ENCODE measurements around the gene KIAA1671. TPM values are rescaled to one million over a fixed set of nuclear protein-coding genes. Genes with fewer than 3 reads are reported as not detected.

KIAA1671 gene
- polyA plus RNA-seq, 1 of the 3 experiments (the other 2 are of a cell fraction): 7.4 TPM

- DNase-seq: peak; percentile 66
- H3K4me3 ChIP-seq (ENCODE audit: low read depth in 2 of 2, low read length in 1 of 2): no peak overlapping the region
- no peaks in the 10 kb centered on the region for H4K20me1 ChIP-seq (ENCODE audit: insufficient read depth)
- H3F3A ChIP-seq (replicated peaks; ENCODE audit: insufficient read depth): no peaks in the 10 kb centered on the region
- POLR2A ChIA-PET: no interaction called here
- peak; percentile 56 for TF ChIP-seq CTCF (IDR thresholded peaks at IDR 0.05)
- TF ChIP-seq SMC3 (IDR thresholded peaks at IDR 0.05; ENCODE audit: low read depth, low read length): peak; percentile 75
- TF ChIP-seq RAD21 (IDR thresholded peaks at IDR 0.05; ENCODE audit: low read length): peak; percentile 69
- no peak for TF ChIP-seq SIN3A (IDR thresholded peaks at IDR 0.05; ENCODE audit: borderline replicate concordance, low read depth, low read length)
- TF ChIP-seq GATA2 (CRISPR knock-in tag; IDR thresholded peaks at IDR 0.05): no peak
- H3K4me1 ChIP-seq (ENCODE audit: control insufficient read depth in 1 of 2, insufficient read depth in 2 of 2, low read depth in 1 of 2, low read length in 1 of 2): peaks cover 13% of the 10 kb centered on the region in 2 experiments; a peak in 1 of 4 replicates
- CTCF ChIA-PET: interaction anchor here (0.6 to 8.6 kb wide), 14 partner anchors 9 to 226 kb away, joined by 3 to 57 read pairs (median 4); no protein-coding TSS in a partner anchor
- H3K9me2 ChIP-seq: no peaks in the 10 kb centered on the region
- H3K36me3 ChIP-seq (replicated peaks in 1 of 2; ENCODE audit: control insufficient read depth in 1 of 2, insufficient read depth in 2 of 2, low read length in 1 of 2): peaks cover 3 to 13% of the 10 kb centered on the region in 2 experiments
- no peak overlapping the region for H3K27ac ChIP-seq (ENCODE audit: low read depth in 2 of 2, low read length in 1 of 2)
- no peaks in the 10 kb centered on the region for H3K9me3 ChIP-seq
- WGBS (ENCODE audit: low lambda C conversion rate): 85% methylated on average over 15 of the region's 45 CpGs
- no peaks in the 10 kb centered on the region for H3K27me3 ChIP-seq (ENCODE audit: insufficient read depth)
- no peak overlapping the region for H2AFZ ChIP-seq (ENCODE audit: low read depth)
- H3K9ac ChIP-seq: no peak overlapping the region
- H3K4me2 ChIP-seq: no peak overlapping the region
- peaks cover 5% of the 10 kb centered on the region; the same call in 1 of the 2 replicates for H3K79me2 ChIP-seq (ENCODE audit: insufficient read depth)
Measured at GRCh38 chr22:25027959-25028840, 75.7 kb downstream of the KIAA1671 start.

GRCh38 chr22:25028841-25029141 is 76.3 kb downstream of the KIAA1671 start:
- Histone ChIP-seq H3K27me3 (ENCODE audit: insufficient read depth) (no peaks in the 10 kb centered on the region), H3K4me2 (no peak overlapping the region), H2AFZ (ENCODE audit: low read depth) (no peak overlapping the region), H3K79me2 (ENCODE audit: insufficient read depth) (peaks cover 5% of the 10 kb centered on the region; the same call in 1 of the 2 replicates), H3K9me2 (no peaks in the 10 kb centered on the region), H3F3A (replicated peaks; ENCODE audit: insufficient read depth) (no peaks in the 10 kb centered on the region), H3K9me3 (no peaks in the 10 kb centered on the region), H4K20me1 (ENCODE audit: insufficient read depth) (no peaks in the 10 kb centered on the region), H3K9ac (no peak overlapping the region), H3K4me3 (ENCODE audit: low read depth in 2 of 2, low read length in 1 of 2) (no peak overlapping the region), H3K4me1 (ENCODE audit: control insufficient read depth in 1 of 2, insufficient read depth in 2 of 2, low read depth in 1 of 2, low read length in 1 of 2) (peaks cover 13% of the 10 kb centered on the region in 2 experiments; a peak in 1 of 4 replicates), H3K27ac (ENCODE audit: low read depth in 2 of 2, low read length in 1 of 2) (no peak overlapping the region), H3K36me3 (replicated peaks in 1 of 2; ENCODE audit: control insufficient read depth in 1 of 2, insufficient read depth in 2 of 2, low read length in 1 of 2) (peaks cover 4 to 13% of the 10 kb centered on the region in 2 experiments)
- ChIA-PET POLR2A (no interaction called here), CTCF (interaction anchor here (1.0 to 8.6 kb wide), 8 partner anchors 8 to 91 kb away, joined by 3 to 57 read pairs (median 4); no protein-coding TSS in a partner anchor)
- DNase-seq: no peak
- WGBS (ENCODE audit: low lambda C conversion rate): 96% methylated on average over 7 of the region's 9 CpGs
- TF ChIP-seq CTCF (IDR thresholded peaks at IDR 0.05) (0 out of 2 replicates have a peak, but pooled peaks have one; percentile 5), JUND (IDR thresholded peaks at IDR 0.05) (no peak)
